Nephron (organoid): ENCODE measurements around the gene SERTAD2.

ENCODE experiments used
- H3K27ac Mint-ChIP-seq, 3 experiments: 2 replicates each; pipeline ENCODE4 v1.8.0; 2020; ENCODE audit warnings: mixed read lengths in 3 of 3, mild to moderate bottlenecking in 2 of 3, moderate library complexity in 1 of 3
- H3K27me3 Mint-ChIP-seq: 2 replicates; pipeline ENCODE4 v1.8.0; 2021; ENCODE audit warnings: low read depth, mild to moderate bottlenecking, moderate library complexity, mixed read lengths
- H3K36me3 Mint-ChIP-seq: 2 replicates; pipeline ENCODE4 v1.8.0; 2020; ENCODE audit warnings: low read depth, mixed read lengths
- H3K4me1 Mint-ChIP-seq: 2 replicates; pipeline ENCODE4 v1.8.0; 2020; ENCODE audit warnings: mixed read lengths
- H3K4me3 Mint-ChIP-seq, 3 experiments: 2 replicates each; pipeline ENCODE4 v1.8.0; 2020; ENCODE audit warnings: mild to moderate bottlenecking in 3 of 3, mixed read lengths in 3 of 3, moderate library complexity in 2 of 3
- H3K9me3 Mint-ChIP-seq: 2 replicates; pipeline ENCODE4 v1.8.0; 2020; ENCODE audit warnings: mixed read lengths
- TF ChIP-seq, protein P1 (sequence below), 3 experiments: fragments of 200-600 bp; sonication (generic); IDR thresholded peaks; one replicate each; pipeline ENCODE4 v1.5.0; 2021; ENCODE audit warnings: antibody characterized with exemption in 3 of 3; ENCODE audit not compliant: unreplicated experiment in 3 of 3

Gene SERTAD2

DNA sequence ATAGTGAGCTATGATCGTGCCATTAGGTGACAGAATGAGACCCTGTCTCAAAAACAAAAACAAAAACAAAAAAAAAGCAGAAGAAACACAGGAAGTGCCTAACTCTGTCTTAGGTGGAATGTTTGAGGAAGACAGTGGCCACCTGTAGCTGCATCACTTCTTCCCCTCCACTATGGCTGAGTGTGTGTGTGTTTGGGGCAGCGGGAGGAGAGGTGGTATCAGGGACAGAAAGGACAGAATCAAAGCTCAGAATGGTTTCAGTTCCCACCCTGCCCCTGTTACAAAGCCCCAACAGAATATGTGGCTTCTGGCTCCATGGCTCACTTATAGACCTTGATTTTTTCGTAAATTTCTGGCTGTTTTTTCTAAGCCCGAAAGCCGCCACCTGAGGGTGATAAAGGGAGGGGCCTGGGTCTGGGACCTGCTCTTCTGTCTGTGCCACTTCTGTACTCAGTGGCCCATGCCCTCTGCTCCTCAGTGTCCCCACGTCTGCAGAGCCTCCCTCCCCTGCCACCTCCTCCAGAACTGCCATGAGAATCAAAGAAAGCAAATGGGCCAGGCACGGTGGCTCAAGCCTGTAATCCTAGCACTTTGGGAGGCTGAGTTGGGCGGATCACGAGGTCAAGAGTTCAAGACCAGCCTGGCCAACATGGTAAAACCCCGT is 27.4 kb downstream of the SERTAD2 start:
- H3K4me3 Mint-ChIP-seq, result no peak overlapping the region
- TF ChIP-seq, protein P1, sequence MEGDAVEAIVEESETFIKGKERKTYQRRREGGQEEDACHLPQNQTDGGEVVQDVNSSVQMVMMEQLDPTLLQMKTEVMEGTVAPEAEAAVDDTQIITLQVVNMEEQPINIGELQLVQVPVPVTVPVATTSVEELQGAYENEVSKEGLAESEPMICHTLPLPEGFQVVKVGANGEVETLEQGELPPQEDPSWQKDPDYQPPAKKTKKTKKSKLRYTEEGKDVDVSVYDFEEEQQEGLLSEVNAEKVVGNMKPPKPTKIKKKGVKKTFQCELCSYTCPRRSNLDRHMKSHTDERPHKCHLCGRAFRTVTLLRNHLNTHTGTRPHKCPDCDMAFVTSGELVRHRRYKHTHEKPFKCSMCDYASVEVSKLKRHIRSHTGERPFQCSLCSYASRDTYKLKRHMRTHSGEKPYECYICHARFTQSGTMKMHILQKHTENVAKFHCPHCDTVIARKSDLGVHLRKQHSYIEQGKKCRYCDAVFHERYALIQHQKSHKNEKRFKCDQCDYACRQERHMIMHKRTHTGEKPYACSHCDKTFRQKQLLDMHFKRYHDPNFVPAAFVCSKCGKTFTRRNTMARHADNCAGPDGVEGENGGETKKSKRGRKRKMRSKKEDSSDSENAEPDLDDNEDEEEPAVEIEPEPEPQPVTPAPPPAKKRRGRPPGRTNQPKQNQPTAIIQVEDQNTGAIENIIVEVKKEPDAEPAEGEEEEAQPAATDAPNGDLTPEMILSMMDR (IDR thresholded peaks at IDR 0.05; ENCODE audit: unreplicated experiment in 3 of 3), result no peak
- peak overlapping the region; percentile 56 to 87 (median 85) for H3K27ac Mint-ChIP-seq
- no peaks in the 10 kb centered on the region for H3K9me3 Mint-ChIP-seq
- peaks cover 66% of the 10 kb centered on the region for H3K4me1 Mint-ChIP-seq
- peaks cover 3% of the 10 kb centered on the region for H3K27me3 Mint-ChIP-seq
- peaks cover 9% of the 10 kb centered on the region for H3K36me3 Mint-ChIP-seq

DNA sequence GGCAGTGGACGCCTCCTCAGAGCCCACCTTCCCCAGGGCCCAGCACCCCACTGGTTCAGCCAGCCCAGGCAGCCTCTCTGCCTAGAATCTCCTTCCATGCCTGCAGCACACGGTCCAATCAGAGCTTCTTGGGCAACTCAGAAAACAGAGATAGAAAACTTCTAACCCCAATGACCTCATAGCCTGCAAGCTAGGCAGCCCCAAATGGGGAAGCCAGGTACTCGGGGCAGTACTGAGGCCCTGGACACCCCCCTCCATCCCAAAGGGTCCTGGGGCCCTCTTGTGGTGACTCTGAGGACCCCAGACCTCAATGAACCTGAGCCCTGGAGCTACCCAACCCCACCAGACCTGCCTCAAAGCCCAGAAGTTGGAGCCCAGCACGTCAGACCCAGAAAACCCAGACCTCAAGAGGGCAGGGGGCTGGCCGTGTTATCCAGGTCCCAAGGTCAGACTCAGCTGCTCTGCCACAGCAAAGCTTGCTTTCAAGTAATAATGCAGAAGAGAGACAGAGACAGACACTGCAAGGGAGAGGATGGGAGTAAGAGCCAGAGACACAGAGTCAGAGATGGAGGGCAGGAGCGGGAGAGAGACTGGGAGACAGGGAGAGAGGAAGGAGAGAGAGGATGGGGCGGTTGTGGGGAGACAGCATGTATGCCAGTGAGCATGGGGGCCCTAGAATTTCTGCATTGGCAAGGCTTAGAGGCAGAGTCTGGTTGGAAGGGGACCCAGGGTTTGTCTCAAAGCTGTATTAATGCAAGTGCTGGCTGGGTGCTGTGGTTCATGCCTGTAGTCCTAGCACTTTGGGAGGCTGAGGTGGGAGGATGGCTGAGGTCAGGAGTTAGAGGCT is 28.2 kb downstream of the SERTAD2 start:
- H3K4me3 Mint-ChIP-seq, result no peak overlapping the region
- H3K9me3 Mint-ChIP-seq, result no peaks in the 10 kb centered on the region
- peaks cover 3% of the 10 kb centered on the region for H3K27me3 Mint-ChIP-seq
- TF ChIP-seq, protein P1 (IDR thresholded peaks at IDR 0.05; ENCODE audit: unreplicated experiment in 3 of 3), result no peak
- peak overlapping the region; percentile 45 to 87 (median 56) for H3K27ac Mint-ChIP-seq
- peaks cover 60% of the 10 kb centered on the region for H3K4me1 Mint-ChIP-seq
- H3K36me3 Mint-ChIP-seq, result peaks cover 4% of the 10 kb centered on the region

- Mint-ChIP-seq H3K36me3 (peaks cover 4% of the 10 kb centered on the region), H3K9me3 (no peaks in the 10 kb centered on the region), H3K4me1 (peaks cover 56% of the 10 kb centered on the region), H3K27ac (no peak overlapping the region), H3K4me3 (no peak overlapping the region), H3K27me3 (peaks cover 3% of the 10 kb centered on the region)
- TF ChIP-seq, protein P1 (IDR thresholded peaks at IDR 0.05; ENCODE audit: unreplicated experiment in 3 of 3), result no peak
These were observed 28.9 kb downstream of the SERTAD2 start for GRCh38 chr2:64624862-64625261.

GRCh38 chr2:64624108-64624610 is 29.6 kb downstream of the SERTAD2 start:
- TF ChIP-seq, protein P1 (IDR thresholded peaks at IDR 0.05; ENCODE audit: unreplicated experiment in 3 of 3), result no peak
- peaks cover 3% of the 10 kb centered on the region for H3K27me3 Mint-ChIP-seq

DNA sequence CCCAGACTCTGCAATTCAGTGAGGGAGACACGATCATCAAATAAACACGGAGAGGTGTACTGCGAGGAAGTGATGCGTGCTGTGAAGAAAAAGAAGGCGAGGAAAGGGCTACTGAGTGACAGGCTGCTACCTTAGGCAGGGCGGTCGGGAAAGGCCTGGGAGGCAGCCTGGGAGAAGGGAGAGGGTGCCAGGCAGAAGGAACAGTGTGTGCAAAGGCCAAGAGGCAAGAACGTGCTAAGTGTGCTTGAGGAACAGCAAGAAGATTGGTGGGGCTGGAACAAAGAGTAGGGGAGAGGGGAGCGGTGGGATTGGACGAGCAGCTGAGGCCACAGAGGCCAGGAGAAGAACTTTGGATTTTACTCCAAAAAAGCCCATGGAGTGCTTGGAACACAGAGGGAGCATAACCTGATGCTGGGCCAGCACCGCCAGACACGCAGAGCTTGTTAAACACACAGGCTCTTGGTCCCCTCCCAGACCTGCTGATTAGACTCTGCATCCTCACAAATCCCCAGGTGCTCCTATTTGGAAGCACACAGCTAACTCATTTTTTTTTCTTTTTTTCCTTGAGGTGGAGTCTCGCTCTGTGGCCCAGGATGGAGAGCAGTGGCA is 30.4 kb downstream of the SERTAD2 start:
- Mint-ChIP-seq H3K9me3 (no peaks in the 10 kb centered on the region), H3K27ac (peak overlapping the region; percentile 5 to 30 (median 26)), H3K27me3 (peaks cover 3% of the 10 kb centered on the region), H3K4me3 (no peak overlapping the region), H3K36me3 (no peaks in the 10 kb centered on the region), H3K4me1 (peaks cover 46% of the 10 kb centered on the region)
- TF ChIP-seq, protein P1 (IDR thresholded peaks at IDR 0.05; ENCODE audit: unreplicated experiment in 3 of 3), result no peak

More at GRCh38 chr2:64624108-64624610, 29.6 kb downstream of the SERTAD2 start:
- Mint-ChIP-seq H3K27ac (no peak overlapping the region), H3K4me3 (no peak overlapping the region), H3K4me1 (peaks cover 55% of the 10 kb centered on the region), H3K36me3 (no peaks in the 10 kb centered on the region), H3K9me3 (no peaks in the 10 kb centered on the region)
